DMS114 treated with DMSO at 0.1 percent for 48 hours (cell line): ENCODE results near the gene LIMCH1.
"Not testable (repeated sequence)": the region's sequence is repeated elsewhere in the genome, so short reads cannot be mapped to it uniquely, and the experiment has no call there.

ENCODE experiments used
- DNase-seq: peaks from one replicate; lab custom pipeline; 2025; ENCODE audit not compliant: unreplicated experiment; lab: John Stamatoyannopoulos, UW

The LIMCH1 gene

GRCh38 chr4:41538017-41538733 is at the start of gene LIMCH1:
LIMCH1 (plus strand) TSS chr4:41538157; CDS start chr4:41605996, 67,839 bp downstream.
- DNase-seq: no peak

- DNase-seq: not testable (repeated sequence)
These were observed 46.8 kb upstream of the LIMCH1 start for GRCh38 chr4:41491081-41491576.

GRCh38 chr4:41496977-41497376 is 41.0 kb upstream of the LIMCH1 start:
- no peak for DNase-seq

GRCh38 chr4:41498177-41498576 is 39.8 kb upstream of the LIMCH1 start:
- DNase-seq: no peak

- DNase-seq: no peak
These were observed 33.7 kb upstream of the LIMCH1 start for GRCh38 chr4:41504167-41504818.

GRCh38 chr4:41505161-41505661 is 32.7 kb upstream of the LIMCH1 start:
- DNase-seq: no peak

- DNase-seq: no peak
These were observed 31.8 kb upstream of the LIMCH1 start for GRCh38 chr4:41506130-41506529.

GRCh38 chr4:41507291-41507947 is 30.5 kb upstream of the LIMCH1 start:
- no peak for DNase-seq

GRCh38 chr4:41509451-41509866 is 28.5 kb upstream of the LIMCH1 start:
- DNase-seq: no peak

- DNase-seq: no peak
These were observed 27.8 kb upstream of the LIMCH1 start for GRCh38 chr4:41510179-41510578.

- DNase-seq: no peak
These were observed 25.8 kb upstream of the LIMCH1 start for GRCh38 chr4:41512136-41512535.

GRCh38 chr4:41512596-41512995 is 25.4 kb upstream of the LIMCH1 start:
- no peak for DNase-seq

GRCh38 chr4:41514169-41514568 is 23.8 kb upstream of the LIMCH1 start:
- DNase-seq: no peak

GRCh38 chr4:41514766-41515481 is 23.0 kb upstream of the LIMCH1 start:
- DNase-seq: no peak

GRCh38 chr4:41517121-41517520 is 20.8 kb upstream of the LIMCH1 start:
- DNase-seq: no peak

GRCh38 chr4:41517747-41518146 is 20.2 kb upstream of the LIMCH1 start:
- DNase-seq: no peak

- no peak for DNase-seq
These were observed 13.5 kb upstream of the LIMCH1 start for GRCh38 chr4:41524425-41524824.

- no peak for DNase-seq
These were observed 12.8 kb upstream of the LIMCH1 start for GRCh38 chr4:41525129-41525528.

GRCh38 chr4:41526628-41527027 is 11.3 kb upstream of the LIMCH1 start:
- no peak for DNase-seq

GRCh38 chr4:41528512-41529205 is 9.3 kb upstream of the LIMCH1 start:
- DNase-seq: no peak
